ENCODE results near the gene ATOSA.

ATOSA gene

GRCh38 chr15:52652984-52653383 is 26.2 kb downstream of the ATOSA start:
- no peaks in the 10 kb centered on the region for H3K36me3 ChIP-seq
- H3K4me1 ChIP-seq, result peaks cover 0 to 65% (median 28%) of the 10 kb centered on the region in 4 donors
- no peaks in the 10 kb centered on the region for H3K27me3 ChIP-seq
- TF ChIP-seq, protein P1, sequence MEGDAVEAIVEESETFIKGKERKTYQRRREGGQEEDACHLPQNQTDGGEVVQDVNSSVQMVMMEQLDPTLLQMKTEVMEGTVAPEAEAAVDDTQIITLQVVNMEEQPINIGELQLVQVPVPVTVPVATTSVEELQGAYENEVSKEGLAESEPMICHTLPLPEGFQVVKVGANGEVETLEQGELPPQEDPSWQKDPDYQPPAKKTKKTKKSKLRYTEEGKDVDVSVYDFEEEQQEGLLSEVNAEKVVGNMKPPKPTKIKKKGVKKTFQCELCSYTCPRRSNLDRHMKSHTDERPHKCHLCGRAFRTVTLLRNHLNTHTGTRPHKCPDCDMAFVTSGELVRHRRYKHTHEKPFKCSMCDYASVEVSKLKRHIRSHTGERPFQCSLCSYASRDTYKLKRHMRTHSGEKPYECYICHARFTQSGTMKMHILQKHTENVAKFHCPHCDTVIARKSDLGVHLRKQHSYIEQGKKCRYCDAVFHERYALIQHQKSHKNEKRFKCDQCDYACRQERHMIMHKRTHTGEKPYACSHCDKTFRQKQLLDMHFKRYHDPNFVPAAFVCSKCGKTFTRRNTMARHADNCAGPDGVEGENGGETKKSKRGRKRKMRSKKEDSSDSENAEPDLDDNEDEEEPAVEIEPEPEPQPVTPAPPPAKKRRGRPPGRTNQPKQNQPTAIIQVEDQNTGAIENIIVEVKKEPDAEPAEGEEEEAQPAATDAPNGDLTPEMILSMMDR (IDR thresholded peaks at IDR 0.05), result no peak
- H3K27ac ChIP-seq, result peak overlapping the region; percentile 68 to 74
- DNase-seq, result no peak
- no peaks in the 10 kb centered on the region for H3K9me3 ChIP-seq
- intact Hi-C loops (cut with DNase I; ENCODE audit: low total_unique reads), result no loop called here
- H3K4me3 ChIP-seq, result no peak overlapping the region

- H3K27ac ChIP-seq, result peak overlapping the region; percentile 68 to 74
- DNase-seq, result no peak
- H3K27me3 ChIP-seq, result no peaks in the 10 kb centered on the region
- H3K4me1 ChIP-seq, result peaks cover 0 to 58% (median 22%) of the 10 kb centered on the region in 4 donors
- no peaks in the 10 kb centered on the region for H3K9me3 ChIP-seq
- TF ChIP-seq, protein P1 (IDR thresholded peaks at IDR 0.05), result no peak
- H3K4me3 ChIP-seq, result peak overlapping the region in 1 of 2 donors; percentile 26
- H3K36me3 ChIP-seq, result no peaks in the 10 kb centered on the region
- intact Hi-C loops (cut with DNase I; ENCODE audit: low total_unique reads), result no loop called here
These were observed 26.9 kb downstream of the ATOSA start for GRCh38 chr15:52652286-52652685.

DNA sequence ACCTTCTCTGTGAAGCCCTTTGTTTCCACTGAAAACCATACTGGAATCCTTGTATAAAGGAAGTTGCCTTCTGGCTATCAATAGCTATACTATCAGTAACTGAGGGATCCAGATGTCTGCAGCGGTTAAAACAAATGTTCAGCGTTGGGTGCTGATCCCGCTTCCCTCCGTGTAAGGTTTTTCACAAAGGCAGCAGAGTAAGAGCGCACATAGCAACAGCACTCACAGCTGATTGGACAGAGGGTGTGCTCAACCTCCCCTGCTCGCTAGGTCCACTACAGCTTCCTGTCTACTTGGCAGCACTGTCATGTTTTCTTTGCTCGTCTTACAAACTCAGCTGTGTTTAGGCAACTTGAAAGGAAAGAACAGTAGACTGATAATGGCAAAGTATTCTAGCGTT is 27.3 kb downstream of the ATOSA start:
- Histone ChIP-seq H3K27me3 (no peaks in the 10 kb centered on the region), H3K36me3 (no peaks in the 10 kb centered on the region), H3K4me3 (peak overlapping the region in 1 of 2 donors; percentile 26), H3K4me1 (peaks cover 0 to 54% (median 22%) of the 10 kb centered on the region in 4 donors), H3K27ac (peak overlapping the region; percentile 68 to 74), H3K9me3 (no peaks in the 10 kb centered on the region)
- intact Hi-C loops (cut with DNase I; ENCODE audit: low total_unique reads), result no loop called here
- peak; percentile 63 to 76 for DNase-seq
- TF ChIP-seq, protein P1 (IDR thresholded peaks at IDR 0.05), result no peak

- no peaks in the 10 kb centered on the region for H3K36me3 ChIP-seq
- intact Hi-C loops (cut with DNase I; ENCODE audit: low total_unique reads), result no loop called here
- peaks cover 0 to 50% (median 22%) of the 10 kb centered on the region in 4 donors for H3K4me1 ChIP-seq
- TF ChIP-seq, protein P1 (IDR thresholded peaks at IDR 0.05), result no peak
- H3K4me3 ChIP-seq, result no peak overlapping the region
- no peaks in the 10 kb centered on the region for H3K9me3 ChIP-seq
- H3K27ac ChIP-seq, result peak overlapping the region; percentile 68 to 74
- H3K27me3 ChIP-seq, result no peaks in the 10 kb centered on the region
- no peak for DNase-seq
These were observed 28.1 kb downstream of the ATOSA start for GRCh38 chr15:52651114-52651513.

GRCh38 chr15:52649686-52650085 is 29.5 kb downstream of the ATOSA start:
- no peak overlapping the region for H3K27ac ChIP-seq
- no peak for DNase-seq
- H3K36me3 ChIP-seq, result peaks cover 0 to 3% (median 0%) of the 10 kb centered on the region in 3 donors
- no peaks in the 10 kb centered on the region for H3K9me3 ChIP-seq
- peaks cover 0 to 46% (median 21%) of the 10 kb centered on the region in 4 donors for H3K4me1 ChIP-seq
- TF ChIP-seq, protein P1 (IDR thresholded peaks at IDR 0.05), result no peak
- no peak overlapping the region for H3K4me3 ChIP-seq
- intact Hi-C loops (cut with DNase I; ENCODE audit: low total_unique reads), result no loop called here
- no peaks in the 10 kb centered on the region for H3K27me3 ChIP-seq

GRCh38 chr15:52645916-52646315 is 33.3 kb downstream of the ATOSA start:
- no peak overlapping the region for H3K4me3 ChIP-seq
- DNase-seq, result no peak
- TF ChIP-seq, protein P1 (IDR thresholded peaks at IDR 0.05), result no peak
- no peaks in the 10 kb centered on the region for H3K9me3 ChIP-seq
- H3K27ac ChIP-seq, result peak overlapping the region in 1 of 2 donors; percentile 41
- peaks cover 4 to 35% (median 16%) of the 10 kb centered on the region in 4 donors for H3K4me1 ChIP-seq
- H3K27me3 ChIP-seq, result no peaks in the 10 kb centered on the region
- H3K36me3 ChIP-seq, result peaks cover 0 to 8% (median 5%) of the 10 kb centered on the region in 3 donors
- intact Hi-C loops (cut with DNase I; ENCODE audit: low total_unique reads), result no loop called here
